H9 (cell line): Measurements from ENCODE around the gene PTPRN2. TPM values are rescaled to one million over a fixed set of nuclear protein-coding genes. Genes with fewer than 3 reads are reported as not detected.
A peak's percentile ranks its signal among the peaks of the same experiment; 100 is the strongest.

ENCODE experiments used
- DNase-seq: peaks from one replicate; pipeline ENCODE4 v3.0.0-alpha.2; 2017
- H2AFZ ChIP-seq: one replicate; pipeline ENCODE4 v1.6.1; 2013; ENCODE audit warnings: mild to moderate bottlenecking, low read length, control low read depth, moderate library complexity
- H2AK5ac ChIP-seq: 2 replicates; pipeline ENCODE4 v1.6.1; 2013; ENCODE audit warnings: low read length, control low read depth, mixed read lengths; ENCODE audit not compliant: insufficient read length
- H2BK120ac ChIP-seq: one replicate; pipeline ENCODE4 v1.6.1; 2013; ENCODE audit warnings: low read depth, mild to moderate bottlenecking, low read length, control low read depth, inconsistent platforms; ENCODE audit not compliant: poor library complexity, severe bottlenecking
- H2BK12ac ChIP-seq: 2 replicates; pipeline ENCODE4 v1.6.1; 2013; ENCODE audit warnings: low read length, control low read depth, mixed read lengths, low read depth; ENCODE audit not compliant: insufficient read length
- H2BK15ac ChIP-seq: 2 replicates; pipeline ENCODE4 v1.6.1; 2013; ENCODE audit warnings: low read depth, low read length, control low read depth
- H2BK20ac ChIP-seq: one replicate; pipeline ENCODE4 v1.6.1; 2013; ENCODE audit warnings: low read depth, mild to moderate bottlenecking, low read length, control low read depth, inconsistent platforms; ENCODE audit not compliant: poor library complexity, severe bottlenecking
- H2BK5ac ChIP-seq: 2 replicates; pipeline ENCODE4 v1.6.1; 2013; ENCODE audit warnings: low read length, control low read depth, mixed read lengths; ENCODE audit not compliant: insufficient read length
- H3K14ac ChIP-seq: 2 replicates; pipeline ENCODE4 v1.6.1; 2013; ENCODE audit warnings: low read length, control low read depth; ENCODE audit not compliant: insufficient read depth
- H3K18ac ChIP-seq: 2 replicates; pipeline ENCODE4 v1.6.1; 2013; ENCODE audit warnings: low read depth, mild to moderate bottlenecking, mixed read lengths, low read length, control low read depth; ENCODE audit not compliant: insufficient read length
- H3K23ac ChIP-seq: 2 replicates; pipeline ENCODE4 v1.6.1; 2013; ENCODE audit warnings: low read length, control low read depth, mixed read lengths, low read depth; ENCODE audit not compliant: insufficient read length
- H3K23me2 ChIP-seq: 2 replicates; pipeline ENCODE4 v1.6.1; 2013; ENCODE audit warnings: low read depth, mild to moderate bottlenecking, mixed read lengths, low read length, control low read depth; ENCODE audit not compliant: insufficient read length, poor library complexity, severe bottlenecking
- H3K27ac ChIP-seq: 2 replicates; pipeline ENCODE4 v1.5.1; 2013; ENCODE audit warnings: low read length, control low read depth, mixed read lengths, low read depth; ENCODE audit not compliant: insufficient read length
- H3K27me3 ChIP-seq: 2 replicates; pipeline ENCODE4 v1.6.1; 2013; ENCODE audit warnings: low read length, control low read depth, inconsistent platforms; ENCODE audit not compliant: insufficient read depth
- H3K4ac ChIP-seq: 2 replicates; pipeline ENCODE4 v1.6.1; 2013; ENCODE audit warnings: low read depth, mild to moderate bottlenecking, control low read depth, inconsistent platforms, low read length, moderate library complexity
- H3K4me1 ChIP-seq: 2 replicates; pipeline ENCODE4 v1.6.1; 2013; ENCODE audit warnings: low read length, control low read depth, inconsistent platforms; ENCODE audit not compliant: insufficient read depth
- H3K4me2 ChIP-seq: 2 replicates; pipeline ENCODE4 v1.6.1; 2013; ENCODE audit warnings: low read length, control low read depth, mixed read lengths; ENCODE audit not compliant: insufficient read length, insufficient read depth
- H3K56ac ChIP-seq: 2 replicates; pipeline ENCODE4 v1.6.1; 2013; ENCODE audit warnings: low read depth, mild to moderate bottlenecking, mixed read lengths, low read length, control low read depth; ENCODE audit not compliant: insufficient read length
- H3K79me1 ChIP-seq: 2 replicates; pipeline ENCODE4 v1.6.1; 2013; ENCODE audit warnings: low read depth, mild to moderate bottlenecking, moderate library complexity, low read length, control low read depth, inconsistent platforms; ENCODE audit not compliant: insufficient read depth, poor library complexity, severe bottlenecking
- H3K79me2 ChIP-seq: 2 replicates; pipeline ENCODE4 v1.6.1; 2013; ENCODE audit warnings: low read length, control low read depth, inconsistent platforms; ENCODE audit not compliant: insufficient read depth
- H3K9ac ChIP-seq: 2 replicates; pipeline ENCODE4 v1.6.1; 2013; ENCODE audit warnings: low read length, control low read depth, mixed read lengths; ENCODE audit not compliant: insufficient read length; ENCODE audit errors: extremely low read depth
- H3K9me3 ChIP-seq: one replicate; pipeline ENCODE4 v1.6.1; 2013; ENCODE audit warnings: low read depth, low read length, inconsistent platforms; ENCODE audit not compliant: control insufficient read depth
- H3T11ph ChIP-seq: one replicate; pipeline ENCODE4 v1.6.1; 2013; ENCODE audit warnings: mild to moderate bottlenecking, low read length, control low read depth, inconsistent platforms
- H4K20me1 ChIP-seq: one replicate; pipeline ENCODE4 v1.6.1; 2013; ENCODE audit not compliant: control insufficient read depth, insufficient read length, insufficient read depth
- H4K5ac ChIP-seq: 2 replicates; pipeline ENCODE4 v1.6.1; 2013; ENCODE audit warnings: low read depth, mild to moderate bottlenecking, mixed read lengths, low read length, control low read depth; ENCODE audit not compliant: insufficient read length
- H4K8ac ChIP-seq: replicated peaks from 2 replicates; pipeline ENCODE4 v1.6.1; 2013; ENCODE audit warnings: low read length, control low read depth, mixed read lengths, low read depth; ENCODE audit not compliant: insufficient read length
- H4K91ac ChIP-seq: 2 replicates; pipeline ENCODE4 v1.6.1; 2013; ENCODE audit warnings: low read depth, mild to moderate bottlenecking, moderate library complexity, mixed read lengths, low read length, control low read depth; ENCODE audit not compliant: insufficient read length
- H3K27ac Mint-ChIP-seq, 3 experiments: 2 replicates in 2 of 3; 3 replicates in 1 of 3; pipeline ENCODE4 v1.8.0; 2020 to 2021; ENCODE audit warnings: mixed read lengths in 3 of 3, mild to moderate bottlenecking in 1 of 3, moderate library complexity in 1 of 3
- H3K27me3 Mint-ChIP-seq: 2 replicates; pipeline ENCODE4 v1.8.0; 2021; ENCODE audit warnings: low read depth, mild to moderate bottlenecking, moderate library complexity, mixed read lengths
- H3K36me3 Mint-ChIP-seq, 3 experiments: 2 replicates in 2 of 3; 3 replicates in 1 of 3; pipeline ENCODE4 v1.8.0; 2020 to 2021; ENCODE audit warnings: low read depth in 3 of 3, mixed read lengths in 3 of 3; ENCODE audit not compliant: insufficient read depth in 1 of 3
- H3K4me1 Mint-ChIP-seq, 2 experiments: 2 replicates each; pipeline ENCODE4 v1.8.0; 2020; ENCODE audit warnings: mixed read lengths in 2 of 2
- H3K4me3 Mint-ChIP-seq, 2 experiments: 2 replicates in 1 of 2; 3 replicates in 1 of 2; pipeline ENCODE4 v1.8.0; 2020 to 2021; ENCODE audit warnings: mild to moderate bottlenecking in 2 of 2, mixed read lengths in 2 of 2, moderate library complexity in 1 of 2
- H3K9me3 Mint-ChIP-seq, 2 experiments: 2 replicates in 1 of 2; 3 replicates in 1 of 2; pipeline ENCODE4 v1.8.0; 2020; ENCODE audit warnings: mild to moderate bottlenecking in 2 of 2, mixed read lengths in 2 of 2, moderate library complexity in 1 of 2
- WGBS: extraction: QIAGEN DNeasy Blood & Tissue Kit; methylation state at CpG from one replicate; pipeline ENCODE4 v1.1.7; 2013; ENCODE audit warnings: missing lambda C conversion rate, low lambda C conversion rate, mixed read lengths; ENCODE audit not compliant: insufficient read length; ENCODE audit errors: extremely low coverage; 5-methylcytosine and 5-hydroxymethylcytosine counted together
- total RNA-seq: library from RNA; stranded (reverse); gene quantifications from 2 replicates; pipeline ENCODE4 v1.2.1, GENCODE V29; 2021
- TF ChIP-seq, protein P1 (sequence below): fragments of 200-600 bp; sonication (generic); conservative IDR thresholded peaks from 3 replicates; pipeline ENCODE4 v1.8.0; 2021; ENCODE audit warnings: antibody characterized with exemption, mild to moderate bottlenecking

Gene PTPRN2
- total RNA-seq, 1 experiment from 2014 or later, result 5.2 TPM

GRCh38 chr7:157689269-157690057 lies 898.2 kb downstream of the PTPRN2 start:
- no peaks in the 10 kb centered on the region; a peak in 1 of 5 replicates for H3K9me3 Mint-ChIP-seq

More at GRCh38 chr7:157689269-157690057, 898.2 kb downstream of the PTPRN2 start:
- WGBS, result no CpG with 5 or more reads among the region's 59 CpGs
- H3K27me3 ChIP-seq, result peaks cover 79% of the 10 kb centered on the region
- no peak overlapping the region for H2BK12ac ChIP-seq
- Mint-ChIP-seq H3K36me3 (no peaks in the 10 kb centered on the region), H3K27me3 (peaks cover 92% of the 10 kb centered on the region), H3K4me3 (peak overlapping the region; percentile 42 to 81), H3K27ac (no peak overlapping the region), H3K4me1 (peaks cover 16 to 36% of the 10 kb centered on the region in 2 experiments)
- no peak overlapping the region for H3K9ac ChIP-seq
- no peak overlapping the region for H3K4ac ChIP-seq
- no peaks in the 10 kb centered on the region for H3K79me2 ChIP-seq
- H2BK120ac ChIP-seq, result no peak overlapping the region
- H3K79me1 ChIP-seq, result no peaks in the 10 kb centered on the region
- H3K27ac ChIP-seq, result no peak overlapping the region
- no peak overlapping the region for H2BK5ac ChIP-seq
- DNase-seq, result no peak
- no peak overlapping the region for H2BK20ac ChIP-seq
- no peak overlapping the region for H2AFZ ChIP-seq
- H3K14ac ChIP-seq, result no peak overlapping the region
- no peak overlapping the region for H4K91ac ChIP-seq
- TF ChIP-seq, protein P1, sequence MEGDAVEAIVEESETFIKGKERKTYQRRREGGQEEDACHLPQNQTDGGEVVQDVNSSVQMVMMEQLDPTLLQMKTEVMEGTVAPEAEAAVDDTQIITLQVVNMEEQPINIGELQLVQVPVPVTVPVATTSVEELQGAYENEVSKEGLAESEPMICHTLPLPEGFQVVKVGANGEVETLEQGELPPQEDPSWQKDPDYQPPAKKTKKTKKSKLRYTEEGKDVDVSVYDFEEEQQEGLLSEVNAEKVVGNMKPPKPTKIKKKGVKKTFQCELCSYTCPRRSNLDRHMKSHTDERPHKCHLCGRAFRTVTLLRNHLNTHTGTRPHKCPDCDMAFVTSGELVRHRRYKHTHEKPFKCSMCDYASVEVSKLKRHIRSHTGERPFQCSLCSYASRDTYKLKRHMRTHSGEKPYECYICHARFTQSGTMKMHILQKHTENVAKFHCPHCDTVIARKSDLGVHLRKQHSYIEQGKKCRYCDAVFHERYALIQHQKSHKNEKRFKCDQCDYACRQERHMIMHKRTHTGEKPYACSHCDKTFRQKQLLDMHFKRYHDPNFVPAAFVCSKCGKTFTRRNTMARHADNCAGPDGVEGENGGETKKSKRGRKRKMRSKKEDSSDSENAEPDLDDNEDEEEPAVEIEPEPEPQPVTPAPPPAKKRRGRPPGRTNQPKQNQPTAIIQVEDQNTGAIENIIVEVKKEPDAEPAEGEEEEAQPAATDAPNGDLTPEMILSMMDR, result no peak
- H3K18ac ChIP-seq, result no peak overlapping the region
- no peaks in the 10 kb centered on the region for H4K20me1 ChIP-seq
- H2AK5ac ChIP-seq, result no peak overlapping the region
- no peaks in the 10 kb centered on the region for H3K4me1 ChIP-seq
- no peak overlapping the region for H4K8ac ChIP-seq
- peaks cover 37% of the 10 kb centered on the region for H3K23me2 ChIP-seq
- no peaks in the 10 kb centered on the region for H3K9me3 ChIP-seq
- H2BK15ac ChIP-seq, result no peak overlapping the region
- no peak overlapping the region for H3K23ac ChIP-seq
- no peak overlapping the region for H3T11ph ChIP-seq
- H3K4me2 ChIP-seq, result peak overlapping the region; percentile 23
- no peak overlapping the region for H4K5ac ChIP-seq
- H3K56ac ChIP-seq, result no peak overlapping the region
